PC-3 (cell line): Measurements from ENCODE around the gene LRP5.

Experiments
- CTCF ChIP-seq: fragments of 300-600 bp; sonication (generic); conservative IDR thresholded peaks from 2 replicates; pipeline ENCODE4 v1.5.1; 2017; ENCODE audit warnings: antibody characterized with exemption, low read depth, mild to moderate bottlenecking, low read length
- EZH2 ChIP-seq: fragments of 300-600 bp; sonication (generic); IDR thresholded peaks from one replicate; pipeline ENCODE4 v1.6.1; 2017; ENCODE audit warnings: antibody characterized with exemption, mild to moderate bottlenecking, low read length; ENCODE audit not compliant: unreplicated experiment
- EZH2phosphoT487 ChIP-seq: fragments of 300-600 bp; sonication (generic); IDR thresholded peaks from 2 replicates; pipeline ENCODE4 v1.6.1; 2018; ENCODE audit warnings: mild to moderate bottlenecking, antibody characterized with exemption, low read length, borderline replicate concordance

GRCh38 chr11:68380786-68381622 is 68.6 kb downstream of the LRP5 start:
- TF ChIP-seq CTCF: no peak
- no peak for TF ChIP-seq EZH2phosphoT487
- no peak for TF ChIP-seq EZH2
